IPS-20b (cell line): Measurements from ENCODE around the gene GRK2.

Source experiments
- H3K27ac ChIP-seq: one replicate; pipeline ENCODE4 v1.5.1; 2013; ENCODE audit warnings: low read length
- H3K27me3 ChIP-seq: 2 replicates; pipeline ENCODE4 v1.6.1; 2013; ENCODE audit warnings: mild to moderate bottlenecking, low read length, inconsistent platforms; ENCODE audit not compliant: insufficient read depth
- H3K36me3 ChIP-seq: 2 replicates; pipeline ENCODE4 v1.6.1; 2013; ENCODE audit warnings: low read depth, mild to moderate bottlenecking, inconsistent platforms, low read length, moderate library complexity; ENCODE audit not compliant: insufficient read depth
- H3K4me1 ChIP-seq: 2 replicates; pipeline ENCODE4 v1.6.1; 2013; ENCODE audit warnings: mild to moderate bottlenecking, control low read depth, inconsistent platforms, low read length, moderate library complexity; ENCODE audit not compliant: insufficient read depth
- H3K4me3 ChIP-seq: 2 replicates; pipeline ENCODE4 v1.5.1; 2013; ENCODE audit warnings: mild to moderate bottlenecking, low read length, inconsistent platforms
- H3K9ac ChIP-seq: 2 replicates; pipeline ENCODE4 v1.6.1; 2013; ENCODE audit warnings: low read depth, mild to moderate bottlenecking, inconsistent platforms, low read length, moderate library complexity
- H3K9me3 ChIP-seq: 2 replicates; pipeline ENCODE4 v1.6.1; 2013; ENCODE audit warnings: mild to moderate bottlenecking, low read depth, low read length, inconsistent platforms; ENCODE audit not compliant: insufficient read depth

GRK2 gene

GRCh38 chr11:67308031-67308866 is 42.0 kb downstream of the GRK2 start:
- H3K4me1 ChIP-seq = peaks cover 4% of the 10 kb centered on the region
- no peak overlapping the region for H3K9ac ChIP-seq
- H3K36me3 ChIP-seq = no peaks in the 10 kb centered on the region
- no peaks in the 10 kb centered on the region for H3K9me3 ChIP-seq
- no peak overlapping the region for H3K4me3 ChIP-seq
- no peak overlapping the region for H3K27ac ChIP-seq
- peaks cover 13% of the 10 kb centered on the region; the same call in 1 of the 2 replicates for H3K27me3 ChIP-seq

- Histone ChIP-seq H3K4me1 (peaks cover 3% of the 10 kb centered on the region), H3K9ac (no peak overlapping the region)
These were observed 42.9 kb downstream of the GRK2 start for GRCh38 chr11:67309166-67309565.

DNA sequence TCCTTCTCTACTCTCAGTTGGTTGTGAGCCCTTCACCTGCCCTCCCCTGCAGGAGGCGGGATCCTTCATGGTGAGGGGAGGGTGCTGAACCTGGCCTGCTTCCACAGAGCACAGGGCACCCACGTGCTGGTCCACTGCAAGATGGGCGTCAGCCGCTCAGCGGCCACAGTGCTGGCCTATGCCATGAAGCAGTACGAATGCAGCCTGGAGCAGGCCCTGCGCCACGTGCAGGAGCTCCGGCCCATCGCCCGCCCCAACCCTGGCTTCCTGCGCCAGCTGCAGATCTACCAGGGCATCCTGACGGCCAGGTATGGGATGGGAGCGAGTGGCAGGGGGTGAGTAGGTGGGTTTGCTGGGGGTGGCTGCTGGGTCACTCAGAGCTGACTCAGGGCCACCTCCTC is 43.4 kb downstream of the GRK2 start:
- no peak overlapping the region for H3K9ac ChIP-seq
- H3K27ac ChIP-seq = no peak overlapping the region
- no peaks in the 10 kb centered on the region for H3K9me3 ChIP-seq
- no peak overlapping the region for H3K4me3 ChIP-seq
- H3K36me3 ChIP-seq = no peaks in the 10 kb centered on the region
- H3K4me1 ChIP-seq = no peaks in the 10 kb centered on the region
- H3K27me3 ChIP-seq = peaks cover 3% of the 10 kb centered on the region; the same call in 1 of the 2 replicates

More at GRCh38 chr11:67309166-67309565, 42.9 kb downstream of the GRK2 start:
- Histone ChIP-seq H3K27me3 (peaks cover 8% of the 10 kb centered on the region; the same call in 1 of the 2 replicates), H3K27ac (no peak overlapping the region), H3K9me3 (no peaks in the 10 kb centered on the region), H3K36me3 (no peaks in the 10 kb centered on the region), H3K4me3 (no peak overlapping the region)

DNA sequence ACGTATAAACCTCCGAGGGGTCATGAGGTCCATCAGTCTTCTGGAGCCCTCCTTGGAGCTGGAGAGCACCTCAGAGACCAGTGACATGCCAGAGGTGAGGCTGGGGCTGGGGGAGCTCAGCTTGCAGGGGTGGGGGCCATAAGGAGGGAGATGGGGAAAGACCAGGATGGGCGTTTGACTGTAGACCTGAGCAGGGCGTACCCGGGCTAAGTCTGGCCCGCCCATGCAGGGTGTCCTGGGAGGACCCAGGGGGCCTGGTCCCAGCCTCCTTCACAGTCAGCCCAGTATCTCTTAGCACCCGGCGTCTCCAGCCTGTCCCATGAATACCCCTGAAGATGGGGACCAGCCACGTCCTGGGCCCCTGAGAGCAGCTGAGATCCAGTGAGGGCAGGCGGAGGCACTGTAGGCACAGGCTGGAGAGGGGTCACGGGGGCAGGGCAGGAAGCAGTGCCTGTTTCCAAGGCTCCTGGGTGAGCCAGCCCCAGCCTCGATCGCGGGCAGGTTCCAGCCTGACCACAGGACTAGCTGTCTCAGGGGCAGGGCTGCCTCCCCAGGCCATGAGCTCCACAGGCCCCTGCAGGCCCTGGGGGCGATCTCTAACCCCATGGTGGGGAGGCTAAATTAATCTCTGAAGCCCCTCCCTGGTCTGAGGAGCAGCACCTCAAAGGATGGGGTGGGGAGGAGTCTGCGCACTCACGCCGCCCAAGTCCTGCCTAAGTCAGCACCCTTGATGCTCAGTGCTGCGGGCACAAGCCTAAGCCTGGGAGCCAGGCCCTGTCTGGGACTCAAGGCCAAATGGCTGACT is 44.2 kb downstream of the GRK2 start:
- H3K9me3 ChIP-seq = no peaks in the 10 kb centered on the region
- H3K4me3 ChIP-seq = no peak overlapping the region
- no peak overlapping the region for H3K9ac ChIP-seq
- no peaks in the 10 kb centered on the region for H3K27me3 ChIP-seq
- no peaks in the 10 kb centered on the region for H3K36me3 ChIP-seq
- no peaks in the 10 kb centered on the region for H3K4me1 ChIP-seq
- no peak overlapping the region for H3K27ac ChIP-seq

GRCh38 chr11:67311051-67311555 is 44.8 kb downstream of the GRK2 start:
- H3K36me3 ChIP-seq = no peaks in the 10 kb centered on the region
- H3K9me3 ChIP-seq = no peaks in the 10 kb centered on the region
- no peaks in the 10 kb centered on the region for H3K4me1 ChIP-seq
- no peak overlapping the region for H3K4me3 ChIP-seq
- H3K9ac ChIP-seq = no peak overlapping the region
- no peaks in the 10 kb centered on the region for H3K27me3 ChIP-seq
- no peak overlapping the region for H3K27ac ChIP-seq

GRCh38 chr11:67311556-67312082 is 45.3 kb downstream of the GRK2 start:
- H3K9ac ChIP-seq = no peak overlapping the region
- H3K36me3 ChIP-seq = no peaks in the 10 kb centered on the region
- H3K4me3 ChIP-seq = no peak overlapping the region
- no peaks in the 10 kb centered on the region for H3K9me3 ChIP-seq
- H3K4me1 ChIP-seq = no peaks in the 10 kb centered on the region
- H3K27ac ChIP-seq = no peak overlapping the region
- no peaks in the 10 kb centered on the region; the same call in 1 of the 2 replicates for H3K27me3 ChIP-seq

DNA sequence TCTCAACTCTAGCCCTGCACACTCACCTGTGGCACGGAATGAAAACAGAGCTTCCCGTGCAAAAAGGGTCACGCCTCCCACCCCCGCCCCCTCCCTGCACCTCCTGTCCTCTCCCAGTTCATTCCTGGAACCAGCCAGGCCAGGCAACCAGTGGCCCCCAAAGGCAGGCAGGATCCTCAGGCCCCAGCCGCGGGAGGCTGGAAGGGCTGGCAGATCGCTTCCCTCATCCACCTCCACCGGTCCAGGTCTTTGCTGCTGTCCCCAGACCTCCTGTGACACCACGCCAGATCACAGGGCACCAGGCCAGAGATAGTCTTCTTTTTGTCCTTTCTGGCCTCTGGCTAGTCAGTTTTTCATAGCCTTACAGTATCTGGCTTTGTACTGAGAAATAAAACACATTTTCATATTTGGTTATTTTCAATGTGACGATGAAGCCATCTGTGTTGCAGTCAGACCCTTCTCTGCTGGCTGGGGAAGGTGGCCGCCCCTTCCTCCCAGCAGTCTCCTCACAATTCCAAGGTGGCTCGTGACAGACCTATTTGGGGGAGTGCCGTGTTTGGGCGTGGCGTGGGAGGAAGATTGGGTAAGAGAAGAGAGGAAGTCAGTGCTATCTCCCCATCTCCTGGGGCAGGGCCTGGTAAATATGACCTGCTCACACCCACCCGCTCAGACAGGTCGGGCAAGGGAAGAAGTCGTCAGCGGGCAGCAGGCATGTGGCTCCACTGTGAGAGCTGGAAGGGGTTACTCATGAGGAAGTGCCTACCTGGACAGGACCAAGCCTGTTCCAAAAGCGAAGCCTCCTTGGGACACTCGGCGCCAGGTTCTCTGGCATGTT is 46.1 kb downstream of the GRK2 start:
- no peak overlapping the region for H3K4me3 ChIP-seq

DNA sequence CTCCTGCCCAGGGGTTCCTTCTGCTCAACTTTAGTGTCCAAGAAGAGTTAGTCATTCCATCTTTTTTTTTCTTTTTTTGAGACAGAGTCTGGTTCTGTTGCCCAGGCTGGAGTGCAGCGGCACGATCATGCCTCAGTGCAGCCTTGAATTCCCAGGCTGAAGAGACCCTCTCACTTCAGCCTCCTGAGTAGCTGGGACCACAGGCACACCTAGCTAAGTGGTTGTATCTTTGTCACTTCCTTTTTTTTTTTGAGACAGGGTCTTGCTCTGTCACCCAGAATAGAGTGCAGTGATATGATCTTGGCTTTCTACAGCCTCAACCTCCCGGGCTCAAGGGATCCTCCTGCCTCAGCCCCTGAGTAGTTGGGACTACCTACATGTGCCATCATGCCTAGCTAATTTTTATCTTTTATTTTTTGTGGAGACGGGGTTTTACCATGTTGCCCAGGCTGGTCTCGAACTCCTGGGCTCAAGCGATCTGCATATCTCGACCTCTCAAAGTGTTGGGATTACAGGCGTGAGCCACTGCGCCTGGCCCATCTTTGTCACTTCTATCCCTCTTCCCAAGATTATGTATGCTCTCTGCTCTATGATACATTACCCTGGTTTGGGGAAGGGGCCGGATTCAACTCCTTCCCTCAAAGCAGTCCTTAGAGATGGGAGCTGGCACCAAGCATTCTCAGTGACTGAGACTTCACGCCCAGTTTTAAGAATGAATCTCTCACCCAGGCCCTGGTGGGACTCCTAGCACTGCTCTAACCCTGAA is 47.0 kb downstream of the GRK2 start:
- Histone ChIP-seq H3K27ac (no peak overlapping the region), H3K9ac (no peak overlapping the region)

More for the DNA sequence above, 46.1 kb downstream of the GRK2 start:
- H3K36me3 ChIP-seq = no peaks in the 10 kb centered on the region
- H3K27ac ChIP-seq = no peak overlapping the region
- H3K27me3 ChIP-seq = no peaks in the 10 kb centered on the region; the same call in 1 of the 2 replicates
- H3K9ac ChIP-seq = no peak overlapping the region
- no peaks in the 10 kb centered on the region for H3K9me3 ChIP-seq
- no peaks in the 10 kb centered on the region for H3K4me1 ChIP-seq

GRCh38 chr11:67314218-67314617 is 47.9 kb downstream of the GRK2 start:
- peaks cover 14% of the 10 kb centered on the region for H3K27me3 ChIP-seq
- no peak overlapping the region for H3K9ac ChIP-seq
- no peaks in the 10 kb centered on the region for H3K36me3 ChIP-seq
- H3K27ac ChIP-seq = no peak overlapping the region
- H3K9me3 ChIP-seq = no peaks in the 10 kb centered on the region
- H3K4me1 ChIP-seq = no peaks in the 10 kb centered on the region
- no peak overlapping the region for H3K4me3 ChIP-seq

More for the DNA sequence above, 47.0 kb downstream of the GRK2 start:
- Histone ChIP-seq H3K9me3 (no peaks in the 10 kb centered on the region), H3K4me3 (no peak overlapping the region), H3K27me3 (peaks cover 5% of the 10 kb centered on the region), H3K4me1 (no peaks in the 10 kb centered on the region), H3K36me3 (no peaks in the 10 kb centered on the region)

- H3K4me3 ChIP-seq = no peak overlapping the region
- H3K4me1 ChIP-seq = no peaks in the 10 kb centered on the region
- H3K36me3 ChIP-seq = no peaks in the 10 kb centered on the region
These were observed 49.1 kb downstream of the GRK2 start for GRCh38 chr11:67315325-67315909.

More at GRCh38 chr11:67315325-67315909, 49.1 kb downstream of the GRK2 start:
- H3K9me3 ChIP-seq = no peaks in the 10 kb centered on the region
- no peak overlapping the region for H3K9ac ChIP-seq
- H3K27me3 ChIP-seq = peaks cover 26% of the 10 kb centered on the region
- H3K27ac ChIP-seq = no peak overlapping the region
